Astrocyte (in vitro differentiated cells and primary cell): ENCODE results near the gene CHMP3. TPM values are rescaled to one million over a fixed set of nuclear protein-coding genes. Genes with fewer than 3 reads are reported as not detected.
A peak's percentile ranks its signal among the peaks of the same experiment; 100 is the strongest.

Experiments used
- DNase-seq: peaks from one replicate; pipeline ENCODE4 v3.0.0-alpha.2; 2010; ENCODE audit warnings: low read depth
- FAIRE-seq: peaks from 2 replicates; lab custom pipeline; 2011; peaks lifted over from hg19 to GRCh38; lab: Jason Lieb, UNC
- H2AFZ ChIP-seq: 2 replicates; pipeline ENCODE4 v1.6.0; 2012; ENCODE audit warnings: low read depth, low read length, inconsistent platforms
- H3K27ac ChIP-seq: 2 replicates; pipeline ENCODE4 v1.5.1; 2011; ENCODE audit warnings: low read depth, low read length, inconsistent platforms
- H3K27me3 ChIP-seq: 2 replicates; pipeline ENCODE4 v1.6.0; 2011; ENCODE audit warnings: low read length, inconsistent platforms; ENCODE audit not compliant: insufficient read depth
- H3K36me3 ChIP-seq: 2 replicates; pipeline ENCODE4 v1.5.1; 2011; ENCODE audit warnings: low read length, inconsistent platforms; ENCODE audit not compliant: insufficient read depth
- H3K4me1 ChIP-seq: 2 replicates; pipeline ENCODE4 v1.5.1; 2011; ENCODE audit warnings: low read length, inconsistent platforms; ENCODE audit not compliant: insufficient read depth
- H3K4me2 ChIP-seq: 2 replicates; pipeline ENCODE4 v1.6.0; 2012; ENCODE audit warnings: low read length, inconsistent platforms
- H3K4me3 ChIP-seq: 2 replicates; pipeline ENCODE4 v1.5.1; 2011; ENCODE audit warnings: low read depth, mild to moderate bottlenecking, low read length, inconsistent platforms; ENCODE audit not compliant: insufficient read depth
- H3K79me2 ChIP-seq: 2 replicates; pipeline ENCODE4 v1.6.0; 2012; ENCODE audit warnings: mild to moderate bottlenecking, low read length, inconsistent platforms; ENCODE audit not compliant: insufficient read depth
- H3K9ac ChIP-seq: 2 replicates; pipeline ENCODE4 v1.6.0; 2012; ENCODE audit warnings: mild to moderate bottlenecking, low read length, inconsistent platforms
- H3K9me3 ChIP-seq: 2 replicates; pipeline ENCODE4 v1.5.1; 2012; ENCODE audit warnings: low read depth, mild to moderate bottlenecking, low read length, inconsistent platforms; ENCODE audit not compliant: insufficient read depth
- H4K20me1 ChIP-seq: 2 replicates; pipeline ENCODE4 v1.6.0; 2012; ENCODE audit warnings: low read length, inconsistent platforms; ENCODE audit not compliant: insufficient read depth
- H3K27ac Mint-ChIP-seq: one replicate; pipeline ENCODE4 v1.8.0; 2021; ENCODE audit warnings: mild to moderate bottlenecking, mixed read lengths; ENCODE audit not compliant: unreplicated experiment
- H3K27me3 Mint-ChIP-seq: one replicate; pipeline ENCODE4 v1.8.0; 2021; ENCODE audit warnings: low read depth, mixed read lengths; ENCODE audit not compliant: unreplicated experiment
- H3K36me3 Mint-ChIP-seq: one replicate; pipeline ENCODE4 v1.8.0; 2021; ENCODE audit warnings: low read depth, mixed read lengths; ENCODE audit not compliant: unreplicated experiment
- H3K4me1 Mint-ChIP-seq: one replicate; pipeline ENCODE4 v1.8.0; 2021; ENCODE audit warnings: low read depth, mixed read lengths; ENCODE audit not compliant: unreplicated experiment
- H3K4me3 Mint-ChIP-seq: one replicate; pipeline ENCODE4 v1.8.0; 2021; ENCODE audit warnings: mild to moderate bottlenecking, moderate library complexity, mixed read lengths; ENCODE audit not compliant: unreplicated experiment
- H3K9me3 Mint-ChIP-seq: one replicate; pipeline ENCODE4 v1.8.0; 2021; ENCODE audit warnings: mild to moderate bottlenecking, mixed read lengths; ENCODE audit not compliant: unreplicated experiment
- EZH2 ChIP-seq: IDR thresholded peaks from 2 replicates; pipeline ENCODE4 v1.6.1; 2012; ENCODE audit warnings: mild to moderate bottlenecking, low read length, inconsistent platforms; ENCODE audit not compliant: insufficient read depth
- total RNA-seq: library from RNA; stranded (reverse); gene quantifications from 2 replicates; pipeline ENCODE4 v1.2.1, GENCODE V29; 2021
- TF ChIP-seq, protein P1 (sequence below): IDR thresholded peaks from 2 replicates; pipeline ENCODE4 v1.5.1; 2011; ENCODE audit warnings: low read depth, mild to moderate bottlenecking, inconsistent platforms, low read length, moderate library complexity; ENCODE audit not compliant: insufficient read depth

Gene CHMP3
- total RNA-seq, 1 donor from 2014 or later = 91.0 TPM

DNA sequence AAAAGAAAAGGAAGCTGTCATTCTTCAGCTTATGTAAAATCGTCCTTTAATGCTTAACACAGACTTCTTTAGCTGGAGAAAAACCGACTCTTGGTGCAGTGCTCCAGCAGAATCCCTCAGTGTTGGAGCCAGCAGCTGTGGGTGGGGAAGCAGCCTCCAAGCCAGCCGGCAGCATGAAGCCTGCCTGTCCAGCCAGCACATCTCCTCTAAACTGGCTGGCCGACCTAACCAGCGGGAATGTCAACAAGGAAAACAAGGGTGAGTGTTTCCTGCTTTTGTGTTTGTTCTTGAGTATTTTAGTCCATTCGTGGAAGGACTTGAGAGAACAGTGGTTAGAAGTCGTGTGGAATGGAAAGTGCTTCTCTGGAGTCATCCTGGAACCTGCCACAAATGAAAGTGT, 83.1 kb downstream of the CHMP3 start:
- Histone ChIP-seq H4K20me1 (peaks cover 42% of the 10 kb centered on the region), H3K27ac (no peak overlapping the region), H3K27me3 (no peaks in the 10 kb centered on the region), H3K9me3 (no peaks in the 10 kb centered on the region), H3K79me2 (no peaks in the 10 kb centered on the region), H3K4me1 (peaks cover 18% of the 10 kb centered on the region), H3K36me3 (peaks cover 55% of the 10 kb centered on the region), H3K4me3 (no peak overlapping the region), H3K9ac (no peak overlapping the region), H3K4me2 (no peak overlapping the region), H2AFZ (no peak overlapping the region)
- TF ChIP-seq, protein P1, sequence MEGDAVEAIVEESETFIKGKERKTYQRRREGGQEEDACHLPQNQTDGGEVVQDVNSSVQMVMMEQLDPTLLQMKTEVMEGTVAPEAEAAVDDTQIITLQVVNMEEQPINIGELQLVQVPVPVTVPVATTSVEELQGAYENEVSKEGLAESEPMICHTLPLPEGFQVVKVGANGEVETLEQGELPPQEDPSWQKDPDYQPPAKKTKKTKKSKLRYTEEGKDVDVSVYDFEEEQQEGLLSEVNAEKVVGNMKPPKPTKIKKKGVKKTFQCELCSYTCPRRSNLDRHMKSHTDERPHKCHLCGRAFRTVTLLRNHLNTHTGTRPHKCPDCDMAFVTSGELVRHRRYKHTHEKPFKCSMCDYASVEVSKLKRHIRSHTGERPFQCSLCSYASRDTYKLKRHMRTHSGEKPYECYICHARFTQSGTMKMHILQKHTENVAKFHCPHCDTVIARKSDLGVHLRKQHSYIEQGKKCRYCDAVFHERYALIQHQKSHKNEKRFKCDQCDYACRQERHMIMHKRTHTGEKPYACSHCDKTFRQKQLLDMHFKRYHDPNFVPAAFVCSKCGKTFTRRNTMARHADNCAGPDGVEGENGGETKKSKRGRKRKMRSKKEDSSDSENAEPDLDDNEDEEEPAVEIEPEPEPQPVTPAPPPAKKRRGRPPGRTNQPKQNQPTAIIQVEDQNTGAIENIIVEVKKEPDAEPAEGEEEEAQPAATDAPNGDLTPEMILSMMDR = no peak
- no peak for TF ChIP-seq EZH2
- no peak overlapping the region for H3K4me3 Mint-ChIP-seq
- H3K27ac Mint-ChIP-seq = no peak overlapping the region
- DNase-seq (no peak), FAIRE-seq (no peak)
- H3K36me3 Mint-ChIP-seq = peaks cover 53% of the 10 kb centered on the region
- H3K9me3 Mint-ChIP-seq = no peaks in the 10 kb centered on the region
- peaks cover 37% of the 10 kb centered on the region for H3K4me1 Mint-ChIP-seq
- H3K27me3 Mint-ChIP-seq = no peaks in the 10 kb centered on the region

DNA sequence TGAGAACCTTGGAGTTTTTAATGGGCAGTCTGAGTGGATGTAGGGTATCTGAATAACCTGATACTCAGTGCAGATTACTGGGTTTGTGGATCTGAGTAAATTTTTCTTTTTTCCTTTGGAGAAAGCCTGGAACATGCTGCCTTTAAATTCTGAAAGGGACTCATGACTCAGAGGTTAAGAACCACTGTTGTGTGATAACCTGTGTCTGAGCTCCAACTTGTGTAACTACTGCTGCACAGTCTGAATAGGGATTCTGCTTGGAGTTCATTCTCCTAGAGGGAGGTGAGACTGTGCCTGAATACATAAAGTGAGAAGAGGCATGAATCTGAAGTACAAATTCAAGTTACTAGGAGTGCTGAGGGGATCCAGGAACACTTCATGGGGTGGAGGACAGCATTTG, 85.9 kb downstream of the CHMP3 start:
- Histone ChIP-seq H3K4me1 (peaks cover 18% of the 10 kb centered on the region), H3K9ac (no peak overlapping the region), H3K27me3 (no peaks in the 10 kb centered on the region), H3K36me3 (peaks cover 46% of the 10 kb centered on the region), H3K9me3 (no peaks in the 10 kb centered on the region), H4K20me1 (peaks cover 34% of the 10 kb centered on the region), H3K27ac (no peak overlapping the region), H3K4me3 (no peak overlapping the region), H2AFZ (no peak overlapping the region), H3K79me2 (no peaks in the 10 kb centered on the region), H3K4me2 (no peak overlapping the region)
- TF ChIP-seq EZH2 = no peak
- TF ChIP-seq, protein P1 = no peak
- peaks cover 35% of the 10 kb centered on the region for H3K4me1 Mint-ChIP-seq
- peak overlapping the region; percentile 36 for H3K27ac Mint-ChIP-seq
- H3K36me3 Mint-ChIP-seq = peaks cover 37% of the 10 kb centered on the region
- H3K27me3 Mint-ChIP-seq = no peaks in the 10 kb centered on the region
- no peaks in the 10 kb centered on the region for H3K9me3 Mint-ChIP-seq
- FAIRE-seq (no peak), DNase-seq (peak; percentile 49)
- no peak overlapping the region for H3K4me3 Mint-ChIP-seq

DNA sequence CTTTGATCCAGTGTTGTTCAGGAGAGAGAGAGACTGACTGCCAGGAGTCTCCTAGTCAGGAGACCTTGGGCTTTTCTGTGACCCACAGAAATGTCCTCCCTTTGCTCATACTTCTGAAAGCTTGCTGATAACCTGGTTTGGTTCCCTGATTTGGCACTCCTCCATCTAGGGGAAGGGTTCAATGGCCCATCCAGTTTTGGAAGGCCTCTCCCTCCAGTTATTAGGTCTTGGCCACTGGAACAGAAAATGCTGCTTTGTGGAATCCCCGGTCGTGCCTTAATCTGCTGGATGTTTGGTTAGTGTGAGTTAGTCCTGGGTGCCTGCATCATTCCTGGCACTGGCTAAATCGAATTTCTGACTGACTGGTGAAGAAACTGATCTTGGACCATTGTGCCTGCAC, 86.3 kb downstream of the CHMP3 start:
- H3K36me3 ChIP-seq = peaks cover 46% of the 10 kb centered on the region
- H3K27me3 Mint-ChIP-seq = no peaks in the 10 kb centered on the region
- H3K4me1 Mint-ChIP-seq = peaks cover 32% of the 10 kb centered on the region
- H3K4me2 ChIP-seq = no peak overlapping the region
- no peak overlapping the region for H3K27ac ChIP-seq
- no peaks in the 10 kb centered on the region for H3K27me3 ChIP-seq
- H3K36me3 Mint-ChIP-seq = peaks cover 35% of the 10 kb centered on the region
- peaks cover 18% of the 10 kb centered on the region for H3K4me1 ChIP-seq
- no peak overlapping the region for H3K4me3 ChIP-seq
- TF ChIP-seq EZH2 = no peak
- TF ChIP-seq, protein P1 = no peak
- no peaks in the 10 kb centered on the region for H3K9me3 ChIP-seq
- DNase-seq = no peak
- peak overlapping the region; percentile 36 for H3K27ac Mint-ChIP-seq
- no peak overlapping the region for H3K4me3 Mint-ChIP-seq
- H3K9me3 Mint-ChIP-seq = no peaks in the 10 kb centered on the region
- no peak overlapping the region for H3K9ac ChIP-seq
- H4K20me1 ChIP-seq = peaks cover 36% of the 10 kb centered on the region
- FAIRE-seq = no peak
- H3K79me2 ChIP-seq = no peaks in the 10 kb centered on the region
- no peak overlapping the region for H2AFZ ChIP-seq
